HepG2 (cell line): ENCODE measurements around the gene ACOXL.

ENCODE experiments used
- POLR2A ChIP-seq, 2 experiments: IDR thresholded peaks; 2 replicates each; pipeline ENCODE4 v1.6.1; 2011; ENCODE audit warnings: low read depth in 2 of 2, low read length in 2 of 2, mild to moderate bottlenecking in 1 of 2, moderate library complexity in 1 of 2; ENCODE audit not compliant: insufficient read depth in 1 of 2
- POLR2AphosphoS2 ChIP-seq: IDR thresholded peaks from 2 replicates; pipeline ENCODE4 v1.6.1; 2011; ENCODE audit warnings: low read depth, low read length, improper control_type of control experiment
- TF ChIP-seq, protein P1 (sequence below): sonication (generic); formaldehyde crosslinking; IDR thresholded peaks from 2 replicates; pipeline ENCODE4 v1.5.0; 2020; ENCODE audit warnings: mild to moderate bottlenecking, missing genetic modification reagents, moderate library complexity

GRCh38 chr2:110807522-110807921 lies 75.1 kb downstream of the ACOXL start:
- TF ChIP-seq POLR2A (IDR thresholded peaks at IDR 0.05; ENCODE audit: insufficient read depth in 1 of 2, low read depth in 2 of 2, low read length in 2 of 2) (no peak), POLR2AphosphoS2 (no peak)
- TF ChIP-seq, protein P1, sequence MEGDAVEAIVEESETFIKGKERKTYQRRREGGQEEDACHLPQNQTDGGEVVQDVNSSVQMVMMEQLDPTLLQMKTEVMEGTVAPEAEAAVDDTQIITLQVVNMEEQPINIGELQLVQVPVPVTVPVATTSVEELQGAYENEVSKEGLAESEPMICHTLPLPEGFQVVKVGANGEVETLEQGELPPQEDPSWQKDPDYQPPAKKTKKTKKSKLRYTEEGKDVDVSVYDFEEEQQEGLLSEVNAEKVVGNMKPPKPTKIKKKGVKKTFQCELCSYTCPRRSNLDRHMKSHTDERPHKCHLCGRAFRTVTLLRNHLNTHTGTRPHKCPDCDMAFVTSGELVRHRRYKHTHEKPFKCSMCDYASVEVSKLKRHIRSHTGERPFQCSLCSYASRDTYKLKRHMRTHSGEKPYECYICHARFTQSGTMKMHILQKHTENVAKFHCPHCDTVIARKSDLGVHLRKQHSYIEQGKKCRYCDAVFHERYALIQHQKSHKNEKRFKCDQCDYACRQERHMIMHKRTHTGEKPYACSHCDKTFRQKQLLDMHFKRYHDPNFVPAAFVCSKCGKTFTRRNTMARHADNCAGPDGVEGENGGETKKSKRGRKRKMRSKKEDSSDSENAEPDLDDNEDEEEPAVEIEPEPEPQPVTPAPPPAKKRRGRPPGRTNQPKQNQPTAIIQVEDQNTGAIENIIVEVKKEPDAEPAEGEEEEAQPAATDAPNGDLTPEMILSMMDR = no peak
